Fibroblast of peridontal ligament (primary cell): Measurements from ENCODE around the gene GNG7.
"Not testable (repeated sequence)": the region's sequence is repeated elsewhere in the genome, so short reads cannot be mapped to it uniquely, and the experiment has no call there.

Source experiments
- DNase-seq: peaks from one replicate; pipeline ENCODE4 v3.0.0-alpha.2; 2010; ENCODE audit errors: extremely low read depth

Gene GNG7

GRCh38 chr19:2551172-2551863 is 151.2 kb downstream of the GNG7 start:
- DNase-seq, result no peak

- DNase-seq, result no peak
Observed at GRCh38 chr19:2550431-2551171, 151.9 kb downstream of the GNG7 start.

- peak; percentile 91 for DNase-seq
Observed at GRCh38 chr19:2549701-2550191, 152.7 kb downstream of the GNG7 start.

GRCh38 chr19:2548966-2549365 is 153.5 kb downstream of the GNG7 start:
- no peak for DNase-seq

DNA sequence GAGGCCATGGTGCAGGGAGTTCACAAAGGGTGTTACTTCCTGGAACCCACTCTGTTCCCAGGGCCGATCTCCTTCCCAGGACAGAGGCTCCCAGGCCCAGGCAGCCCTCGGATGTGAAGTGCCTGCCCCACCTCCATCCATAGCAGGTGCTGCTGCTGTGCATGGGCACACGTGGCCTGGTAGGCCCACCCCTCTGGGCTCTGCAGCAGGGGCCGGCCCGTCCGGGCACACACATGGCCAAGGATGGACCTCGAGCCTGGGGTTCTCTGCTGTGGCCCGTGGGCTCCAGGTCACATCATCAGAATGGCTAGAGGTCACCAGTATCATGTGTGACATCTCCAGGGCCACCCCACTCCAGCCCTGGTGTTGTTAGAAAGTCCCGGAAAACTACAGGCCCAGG is 154.8 kb downstream of the GNG7 start:
- DNase-seq, result no peak

DNA sequence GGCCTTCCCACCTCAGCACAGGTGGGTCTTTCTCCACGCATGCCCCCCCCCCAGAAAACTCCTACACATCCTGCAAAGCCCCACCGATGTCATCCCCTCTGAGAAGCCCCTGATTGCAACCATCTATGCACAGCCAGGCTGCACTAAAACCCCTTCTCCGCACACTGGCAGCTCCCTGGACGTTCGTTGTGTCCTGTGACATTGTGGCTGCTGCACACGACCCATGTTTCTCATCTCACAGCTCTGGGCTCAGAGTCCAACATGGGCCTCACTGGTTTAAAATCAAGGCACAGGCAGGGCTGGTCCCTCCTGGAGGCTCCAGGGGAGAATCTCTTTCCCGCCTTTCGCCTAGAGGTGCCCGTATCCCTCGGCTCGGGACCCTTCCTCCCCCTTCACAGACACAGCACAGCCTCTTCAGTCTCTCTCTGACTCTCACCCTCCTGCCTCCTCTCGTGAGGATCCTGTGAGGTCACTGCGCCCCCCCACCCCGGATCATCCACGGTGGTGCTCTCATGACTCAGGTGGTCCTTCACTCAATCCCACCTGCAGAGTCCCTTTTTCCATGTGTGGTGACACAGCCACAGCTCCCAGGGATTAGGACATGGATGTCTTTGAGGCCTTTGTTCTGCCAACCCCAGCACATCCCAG is 155.3 kb downstream of the GNG7 start:
- DNase-seq, result no peak

DNA sequence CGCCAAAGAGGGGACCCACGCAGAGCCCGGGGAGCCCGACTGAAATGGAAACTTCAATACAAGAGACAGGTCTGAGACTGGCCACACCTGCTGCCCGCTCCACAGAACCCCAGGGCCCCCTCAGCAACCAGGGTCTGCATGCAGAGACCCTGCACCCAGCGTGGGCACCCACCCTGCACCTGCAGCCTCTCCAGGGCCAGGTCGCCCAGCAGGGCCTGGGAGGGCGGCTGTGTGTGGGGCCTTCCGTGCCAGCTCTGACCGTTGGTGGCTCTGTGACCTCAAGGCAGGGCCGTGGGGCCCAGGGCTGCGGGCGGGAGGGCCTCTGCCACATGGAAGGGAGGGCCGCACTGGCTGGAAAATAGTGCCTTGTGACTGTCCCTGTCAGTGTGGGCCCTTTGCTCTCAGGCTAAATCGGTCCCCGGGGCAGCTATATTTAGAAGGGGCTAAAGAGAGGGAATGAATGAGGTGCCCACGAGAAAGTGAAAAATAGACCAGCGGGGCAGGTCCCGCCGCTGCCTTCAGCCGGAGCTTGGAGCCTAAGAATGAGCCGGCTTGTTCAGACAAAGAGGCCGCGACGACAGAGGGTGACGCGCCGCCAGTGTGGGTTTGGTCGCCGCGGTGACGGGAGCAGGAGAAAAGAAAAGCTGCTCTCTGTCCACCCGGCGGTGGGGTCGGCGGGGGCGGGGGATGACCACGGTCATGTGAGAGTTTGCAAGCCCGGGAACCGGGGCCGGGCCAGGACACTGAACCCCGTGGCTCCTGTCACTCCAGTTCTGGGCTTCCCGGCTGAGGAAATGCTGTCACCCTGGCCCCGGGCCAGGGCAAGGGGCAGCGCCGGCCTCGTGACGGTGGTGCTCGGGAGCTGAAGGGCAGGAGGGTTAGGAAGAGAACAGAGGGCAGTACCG is 156.1 kb downstream of the GNG7 start:
- DNase-seq, result no peak

- not testable (repeated sequence) for DNase-seq
Observed at GRCh38 chr19:2545416-2546127, 156.9 kb downstream of the GNG7 start.

DNA sequence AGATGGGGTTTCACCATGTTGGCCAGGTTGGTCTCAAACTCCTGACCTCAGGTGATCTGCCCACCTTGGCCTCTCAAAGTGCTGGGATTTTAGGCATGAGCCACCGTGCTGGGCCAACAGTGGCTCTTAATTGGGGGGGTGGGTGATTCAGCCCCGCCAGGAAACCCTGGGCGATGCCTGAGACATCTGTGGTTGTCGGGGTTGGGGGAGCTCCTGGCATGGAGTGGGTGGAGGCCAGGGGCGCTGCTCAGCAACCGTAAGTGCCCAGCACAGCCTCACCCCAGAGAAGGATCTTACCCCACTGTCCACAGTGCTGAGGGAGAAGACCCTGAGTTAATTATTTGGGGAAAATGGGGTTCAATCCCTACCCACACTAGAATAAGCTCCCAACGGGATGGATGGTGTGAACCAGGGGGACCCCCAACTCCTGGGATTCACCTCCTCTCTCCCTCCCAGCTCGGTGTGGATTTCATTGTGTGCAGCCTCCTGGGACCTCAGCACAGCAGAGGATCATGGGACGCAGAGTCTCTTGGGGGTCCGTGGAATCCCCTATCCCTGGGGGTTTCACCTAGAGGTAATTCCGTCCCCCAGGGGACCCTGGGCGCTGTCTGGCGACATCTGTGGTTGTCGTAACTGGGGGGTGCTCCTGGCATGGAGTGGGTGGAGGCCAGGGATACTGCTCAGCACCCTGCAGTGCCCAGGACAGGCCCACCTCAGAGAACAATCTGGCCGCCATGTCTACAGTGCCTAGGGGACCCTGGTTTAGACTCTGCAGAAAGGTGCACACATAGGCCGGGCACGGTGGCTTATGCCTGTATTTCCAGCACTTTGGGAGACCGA is 157.7 kb downstream of the GNG7 start:
- no peak for DNase-seq

DNA sequence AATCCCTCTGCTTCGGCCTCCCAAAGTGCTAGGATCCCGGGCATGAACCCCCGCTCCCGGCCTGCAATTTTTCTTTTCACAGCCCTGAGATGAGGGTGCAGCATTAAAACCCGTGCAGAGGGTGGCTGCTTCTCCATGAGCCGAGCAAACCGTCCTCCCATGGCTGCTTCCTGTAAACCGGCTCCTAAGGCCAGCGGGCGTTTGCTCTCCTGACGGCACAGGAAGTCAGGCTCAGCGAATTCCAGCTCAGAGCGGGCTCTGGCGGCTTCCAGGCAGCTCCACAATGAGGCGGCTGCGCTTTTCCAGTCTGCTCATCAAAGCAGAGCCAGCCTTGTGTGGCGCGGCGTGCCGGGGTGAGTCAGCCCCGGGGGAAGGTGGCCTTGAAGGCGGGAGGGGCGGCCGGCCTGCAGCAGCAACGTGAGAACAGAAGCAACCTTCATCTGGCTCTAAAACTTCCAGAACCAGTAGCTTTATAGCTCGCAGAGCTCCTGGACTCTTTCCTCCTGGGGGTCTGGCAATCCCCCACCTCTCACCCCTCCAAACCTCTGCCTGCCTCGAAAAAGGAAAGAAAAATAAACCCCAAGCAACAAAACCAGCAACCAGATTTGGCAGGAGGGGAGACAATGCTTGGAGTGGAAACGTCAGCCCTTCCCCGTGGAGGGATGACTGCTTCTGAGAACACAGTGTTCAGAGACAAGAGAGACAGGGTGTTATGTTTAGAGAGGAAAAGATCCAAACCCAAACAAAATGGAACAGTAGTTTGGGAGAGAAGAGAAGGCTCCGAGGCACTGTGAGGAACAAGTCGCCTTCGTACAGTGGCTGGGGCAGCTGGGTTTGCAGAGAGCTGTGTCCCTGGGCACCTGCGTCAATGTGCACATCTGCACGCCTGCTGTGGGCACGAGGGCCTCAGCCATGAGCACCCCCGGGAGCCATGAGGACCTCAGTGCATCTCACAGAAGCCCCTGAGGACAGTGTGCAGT is 158.7 kb downstream of the GNG7 start:
- DNase-seq, result peak; percentile 93

DNA sequence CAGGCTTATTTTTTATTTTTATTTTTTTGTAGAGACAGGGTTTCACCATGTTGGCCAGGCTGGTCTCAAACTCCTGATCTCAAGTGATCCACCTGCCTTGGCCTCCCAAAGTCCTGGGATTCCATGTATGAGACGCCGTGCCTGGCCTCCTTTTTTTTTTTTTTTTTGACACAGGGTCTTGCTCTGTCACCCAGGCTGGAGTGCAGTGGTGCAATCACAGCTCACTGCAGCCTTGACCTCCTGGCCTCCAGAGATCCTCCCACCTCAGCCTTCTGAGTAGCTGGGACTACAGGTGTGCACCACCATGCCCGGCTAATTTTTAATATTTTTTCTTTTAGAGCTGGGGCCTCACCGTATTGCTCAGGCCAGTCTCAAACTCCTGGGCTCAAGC is 159.4 kb downstream of the GNG7 start:
- not testable (repeated sequence) for DNase-seq

- DNase-seq, result no peak
Observed at GRCh38 chr19:2542341-2543069, 160.0 kb downstream of the GNG7 start.

DNA sequence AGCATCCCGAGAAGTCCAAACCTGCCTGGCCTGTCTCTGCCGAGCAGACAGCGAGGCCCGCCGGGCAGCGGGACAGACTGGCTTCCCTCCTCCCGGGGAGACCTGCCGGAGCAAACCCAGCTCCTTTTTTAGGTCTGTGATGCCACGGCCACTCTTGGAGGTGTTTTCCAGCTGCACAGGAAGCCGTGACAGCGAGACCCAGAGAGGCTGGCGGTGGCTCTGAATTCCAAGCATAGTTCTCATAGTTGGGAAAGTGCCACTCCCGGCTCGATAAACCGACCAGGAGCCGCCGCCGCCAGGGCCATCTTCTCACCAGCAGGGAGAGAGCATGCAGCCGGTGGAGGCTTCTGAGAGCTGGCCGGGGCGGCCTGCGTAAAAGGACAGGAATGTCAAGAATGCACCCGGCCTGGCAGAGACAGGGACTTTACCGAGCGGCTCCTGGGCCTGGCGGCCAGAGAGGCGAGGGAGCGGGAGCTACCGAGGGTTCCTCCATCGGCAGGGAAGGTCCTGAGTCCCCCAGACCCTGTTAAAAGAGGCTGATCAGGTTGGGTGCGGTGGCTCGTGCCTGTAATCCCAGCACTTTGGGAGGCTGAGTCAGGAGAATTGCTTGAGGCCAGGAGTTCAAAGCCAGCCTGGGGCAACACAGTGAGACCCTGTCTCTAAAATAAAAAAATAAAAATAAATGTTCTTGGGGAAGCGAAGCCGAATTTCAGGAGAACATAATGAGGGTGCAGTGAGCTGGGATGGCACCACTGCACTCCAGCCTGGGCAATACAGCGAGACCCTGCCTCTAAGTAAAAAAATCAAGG is 161.6 kb downstream of the GNG7 start:
- peak; percentile 92 for DNase-seq

DNA sequence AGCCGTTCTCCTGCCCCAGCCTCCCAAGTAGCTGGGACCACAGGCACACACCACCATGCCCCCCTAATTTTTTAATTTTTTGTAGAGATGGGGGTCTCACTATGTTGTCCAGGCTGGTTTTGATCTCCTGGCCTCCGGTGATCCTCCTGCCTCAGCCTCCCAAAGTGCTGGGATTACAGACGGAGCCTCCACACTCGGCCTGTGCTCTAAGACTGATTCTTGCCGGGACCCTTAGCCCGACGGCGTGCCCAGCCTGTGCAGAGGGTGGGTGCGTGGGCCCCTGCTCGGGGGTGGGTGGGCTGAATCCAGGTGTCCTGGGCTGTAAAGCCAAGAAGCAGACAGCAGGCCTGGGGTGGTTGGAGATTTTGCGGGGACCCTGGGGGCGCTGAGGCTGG is 162.2 kb downstream of the GNG7 start:
- no peak for DNase-seq

- DNase-seq, result no peak
Observed at GRCh38 chr19:2538096-2538757, 164.3 kb downstream of the GNG7 start.

DNA sequence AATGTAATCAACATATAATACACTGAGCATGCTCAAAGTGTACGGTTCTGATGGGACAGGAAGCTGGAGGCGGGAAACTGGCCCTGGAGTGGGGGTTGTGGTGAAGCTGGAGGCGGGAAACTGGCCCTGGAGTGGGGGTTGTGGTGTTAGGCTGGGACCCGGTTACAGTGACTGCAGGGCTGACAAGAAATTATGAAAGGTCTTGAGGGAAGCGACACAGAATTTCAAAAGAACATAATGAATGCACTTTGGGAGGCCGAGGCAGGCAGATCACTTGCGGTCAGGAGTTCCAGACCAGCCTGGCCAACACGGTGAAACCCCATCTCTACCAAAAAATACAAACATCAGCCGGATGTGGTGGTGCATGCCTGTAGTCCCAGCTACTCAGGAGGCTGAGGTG is 164.9 kb downstream of the GNG7 start:
- DNase-seq, result not testable (repeated sequence)

- DNase-seq, result no peak
Observed at GRCh38 chr19:2536461-2536860, 166.0 kb downstream of the GNG7 start.
